Transverse colon (tissue), 4 donors: ENCODE data around the gene JMJD6. TPM values are rescaled to one million over a fixed set of nuclear protein-coding genes. Genes with fewer than 3 reads are reported as not detected.
A peak's percentile ranks its signal among the peaks of the same experiment; 100 is the strongest.

ENCODE experiments used
- DNase-seq: peaks from one replicate; pipeline ENCODE4 v3.0.0-alpha.2; 2019
- H3K27ac ChIP-seq, 4 donors: fragments of 200-600 bp; sonication (generic); 2 replicates each; pipeline ENCODE4 v1.5.1; 2016 to 2018; ENCODE audit warnings: inconsistent platforms in 4 of 4
- H3K27me3 ChIP-seq: fragments of 200-600 bp; sonication (generic); 2 replicates; pipeline ENCODE4 v1.5.1; 2017; ENCODE audit warnings: inconsistent platforms
- H3K36me3 ChIP-seq, 4 donors: fragments of 200-600 bp; sonication (generic); 2 replicates each; pipeline ENCODE4 v1.5.1; 2017 to 2019; ENCODE audit warnings: inconsistent platforms in 4 of 4
- H3K4me1 ChIP-seq, 4 donors: fragments of 200-600 bp; sonication (generic); 2 replicates each; pipeline ENCODE4 v1.5.1; 2017 to 2020; ENCODE audit warnings: inconsistent platforms in 4 of 4
- H3K4me3 ChIP-seq, 4 donors: fragments of 200-600 bp; sonication (generic); 1 replicate in 1 of 4; 2 replicates in 3 of 4; pipeline versions ENCODE4 v1.5.1 to v1.6.1; 2017 to 2019; ENCODE audit warnings: inconsistent platforms in 4 of 4
- H3K9me3 ChIP-seq, 2 donors: fragments of 200-600 bp; sonication (generic); 2 replicates each; pipeline ENCODE4 v1.5.1; 2017 to 2019; ENCODE audit warnings: inconsistent platforms in 2 of 2
- CTCF ChIP-seq, 5 experiments: fragments of 200-600 bp in 3 of 5; fragments of 450-650 bp in 2 of 5; sonication (generic) in 3 of 5; IDR thresholded peaks; 1 replicate in 2 of 5; 2 replicates in 3 of 5; pipeline ENCODE4 v1.5.1; 2016 to 2017; ENCODE audit warnings: antibody characterized with exemption in 5 of 5, inconsistent platforms in 3 of 5, mild to moderate bottlenecking in 2 of 5, moderate library complexity in 1 of 5
- EP300 ChIP-seq: sonication (generic); formaldehyde crosslinking; IDR thresholded peaks from one replicate; pipeline ENCODE4 v1.6.1; 2017; ENCODE audit warnings: antibody characterized with exemption, low read depth
- POLR2A ChIP-seq: fragments of 450-650 bp; IDR thresholded peaks from one replicate; pipeline ENCODE4 v1.6.1; 2016; ENCODE audit warnings: antibody characterized with exemption, mild to moderate bottlenecking, moderate library complexity
- POLR2AphosphoS5 ChIP-seq, 3 donors: sonication (generic); formaldehyde crosslinking; IDR thresholded peaks; one replicate each; pipeline ENCODE4 v1.6.1; 2016; ENCODE audit warnings: antibody characterized with exemption in 3 of 3
- WGBS, 2 donors: methylation state at CpG; one replicate each; pipeline ENCODE4 v1.1.5; 2018; ENCODE audit warnings: low coverage in 1 of 2; 5-methylcytosine and 5-hydroxymethylcytosine counted together
- in situ Hi-C, 4 donors: fragments of 200-750 bp; cut with MboI; loops; one replicate each; pipeline versions ENCODE4 v1.15.0 to v1.15.1; 2017; ENCODE audit warnings: low sequenced_read_pairs in 3 of 4, low pct_ligation_motif_present in 1 of 4, low pct_unique_long_range_greater_than_20kb in 1 of 4
- intact Hi-C: fragments of 100-400 bp; cut with DNase I; formaldehyde crosslinking; loops from one replicate; pipeline ENCODE4 v1.15.1; 2023; ENCODE audit warnings: low total_unique reads
- total RNA-seq, 4 donors: library from RNA; depleted of rRNA; stranded (reverse); fragments of >200 nt; gene quantifications; one replicate each; pipeline ENCODE4 v1.1.0, GENCODE V29; 2016

JMJD6 gene
- total RNA-seq, 4 donors from 2014 or later = 25.4 to 58.4 (median 26.9) TPM

GRCh38 chr17:76737676-76738467 lies 11.5 kb upstream of the JMJD6 start, which contains the start of gene MFSD11:
Gene MFSD11, plus strand, starts transcription at chr17:76738119. Its CDS starts 234 bp downstream, at chr17:76738353.
- intact Hi-C loops = no loop called here
- peak within 1 kb of the TSS; percentile 82 to 100 (median 93) for H3K4me3 ChIP-seq
- peaks cover 24 to 63% (median 42%) of the 10 kb centered on the region in 4 donors for H3K4me1 ChIP-seq
- in situ Hi-C loops = no loop called here
- peak within 1 kb of the TSS; percentile 99 to 100 (median 100) for H3K27ac ChIP-seq
- DNase-seq = peak; percentile 93
- WGBS, 2 donors = 0 to 1% methylated on average over 8 to 48 of the region's 57 CpGs
- H3K9me3 ChIP-seq = no peaks in the 10 kb centered on the region
- no peaks in the 10 kb centered on the region for H3K27me3 ChIP-seq
- H3K36me3 ChIP-seq = peaks cover 0 to 40% (median 13%) of the 10 kb centered on the region in 4 donors
- TF ChIP-seq POLR2A = peak; percentile 5
- peak in 2 of 5 experiments; percentile 13 to 38 for TF ChIP-seq CTCF (IDR thresholded peaks at IDR 0.05)
- TF ChIP-seq EP300 = peak; percentile 5
- TF ChIP-seq POLR2AphosphoS5 (IDR thresholded peaks at IDR 0.05) = peak; percentile 43 to 79 (median 51)

- Histone ChIP-seq H3K4me3 (peak within 1 kb of the TSS; percentile 82 to 100 (median 93)), H3K4me1 (peaks cover 30 to 70% (median 46%) of the 10 kb centered on the region in 4 donors), H3K9me3 (no peaks in the 10 kb centered on the region), H3K27ac (peak within 1 kb of the TSS; percentile 99 to 100 (median 100)), H3K36me3 (peaks cover 0 to 40% (median 13%) of the 10 kb centered on the region in 4 donors), H3K27me3 (no peaks in the 10 kb centered on the region)
- peak; percentile 98 for DNase-seq
- intact Hi-C loops (no loop called here), in situ Hi-C loops (no loop called here)
- 0 to 1% methylated on average over 1 to 60 of the region's 60 CpGs for WGBS, 2 donors
- TF ChIP-seq EP300 (no peak), CTCF (IDR thresholded peaks at IDR 0.05) (no peak), POLR2A (peak; percentile 100), POLR2AphosphoS5 (IDR thresholded peaks at IDR 0.05) (peak; percentile 99 to 100 (median 100))
Observed at GRCh38 chr17:76737082-76737675, 10.8 kb upstream of the JMJD6 start, which contains the start of gene SRSF2. Gene SRSF2, minus strand, starts transcription at chr17:76737331. Its CDS starts 171 bp downstream, at chr17:76737160.

- peak; percentile 82 for DNase-seq
- Histone ChIP-seq H3K27ac (peak overlapping the region; percentile 99 to 100 (median 100)), H3K4me1 (peaks cover 37 to 76% (median 47%) of the 10 kb centered on the region in 4 donors), H3K4me3 (peak overlapping the region; percentile 82 to 100 (median 93)), H3K36me3 (peaks cover 0 to 37% (median 10%) of the 10 kb centered on the region in 4 donors), H3K9me3 (no peaks in the 10 kb centered on the region), H3K27me3 (no peaks in the 10 kb centered on the region)
- in situ Hi-C loops (no loop called here), intact Hi-C loops (no loop called here)
- peak in 2 of 3 donors; percentile 64 to 65 for TF ChIP-seq POLR2AphosphoS5 (IDR thresholded peaks at IDR 0.05)
- TF ChIP-seq CTCF (IDR thresholded peaks at IDR 0.05) = peak; percentile 20 to 57 (median 31)
- TF ChIP-seq EP300 = no peak
- peak; percentile 50 for TF ChIP-seq POLR2A
- WGBS, 2 donors = 1% methylated on average over 54 of the region's 117 CpGs; no CpG with 5 or more reads in 1 of the 2 donors
Observed at GRCh38 chr17:76736349-76737081, 10.1 kb upstream of the JMJD6 start.
